IMR-90 (cell line): ENCODE data around the gene SLC6A12.

ENCODE experiments used
- POLR2A ChIP-seq: IDR thresholded peaks from 2 replicates; pipeline ENCODE4 v1.6.1; 2012; ENCODE audit warnings: mild to moderate bottlenecking, low read depth, low read length
- RFX5 ChIP-seq: IDR thresholded peaks from 2 replicates; pipeline ENCODE4 v1.8.0; 2012; ENCODE audit warnings: low read depth, mild to moderate bottlenecking, low read length, moderate library complexity
- TF ChIP-seq, protein P1 (sequence below): conservative IDR thresholded peaks from 2 replicates; pipeline ENCODE4 v1.5.1; 2012; ENCODE audit warnings: mild to moderate bottlenecking, low read depth, low read length, improper control_type of control experiment

DNA sequence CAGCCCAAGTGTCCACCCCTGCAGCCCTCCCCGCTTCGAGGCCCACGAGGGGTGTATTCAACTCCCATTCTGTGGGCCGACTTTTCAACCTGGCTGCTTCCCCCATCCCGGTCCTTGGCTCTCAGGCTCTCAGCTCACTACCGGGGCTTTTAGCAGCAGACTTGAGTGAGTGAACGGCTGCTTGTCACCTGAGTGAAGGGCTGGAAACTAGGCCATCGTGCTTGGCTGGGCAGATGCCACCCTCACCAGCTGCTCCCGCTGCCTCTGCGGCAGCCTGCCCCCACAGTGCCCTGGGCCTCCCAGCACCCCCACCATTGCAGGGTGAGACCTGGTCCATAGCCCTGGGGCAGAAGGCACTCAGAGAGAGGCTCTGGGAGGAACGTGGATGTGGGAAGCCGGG, 59.9 kb downstream of the SLC6A12 start:
- TF ChIP-seq, protein P1, sequence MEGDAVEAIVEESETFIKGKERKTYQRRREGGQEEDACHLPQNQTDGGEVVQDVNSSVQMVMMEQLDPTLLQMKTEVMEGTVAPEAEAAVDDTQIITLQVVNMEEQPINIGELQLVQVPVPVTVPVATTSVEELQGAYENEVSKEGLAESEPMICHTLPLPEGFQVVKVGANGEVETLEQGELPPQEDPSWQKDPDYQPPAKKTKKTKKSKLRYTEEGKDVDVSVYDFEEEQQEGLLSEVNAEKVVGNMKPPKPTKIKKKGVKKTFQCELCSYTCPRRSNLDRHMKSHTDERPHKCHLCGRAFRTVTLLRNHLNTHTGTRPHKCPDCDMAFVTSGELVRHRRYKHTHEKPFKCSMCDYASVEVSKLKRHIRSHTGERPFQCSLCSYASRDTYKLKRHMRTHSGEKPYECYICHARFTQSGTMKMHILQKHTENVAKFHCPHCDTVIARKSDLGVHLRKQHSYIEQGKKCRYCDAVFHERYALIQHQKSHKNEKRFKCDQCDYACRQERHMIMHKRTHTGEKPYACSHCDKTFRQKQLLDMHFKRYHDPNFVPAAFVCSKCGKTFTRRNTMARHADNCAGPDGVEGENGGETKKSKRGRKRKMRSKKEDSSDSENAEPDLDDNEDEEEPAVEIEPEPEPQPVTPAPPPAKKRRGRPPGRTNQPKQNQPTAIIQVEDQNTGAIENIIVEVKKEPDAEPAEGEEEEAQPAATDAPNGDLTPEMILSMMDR = no peak
- TF ChIP-seq RFX5 (no peak), POLR2A (no peak)
